ENCODE results near the gene PRRT4.

Gene PRRT4

GRCh38 chr7:128394904-128395496, 33.5 kb upstream of the PRRT4 start:
- no peak for DNase-seq

GRCh38 chr7:128393526-128394330, 32.2 kb upstream of the PRRT4 start:
- no peak for DNase-seq

GRCh38 chr7:128392446-128393327, 31.2 kb upstream of the PRRT4 start:
- DNase-seq = no peak

- DNase-seq = no peak
Measured at GRCh38 chr7:128391805-128392204, 30.3 kb upstream of the PRRT4 start.

- no peak for DNase-seq
Measured at GRCh38 chr7:128390871-128391565, 29.5 kb upstream of the PRRT4 start.

GRCh38 chr7:128389618-128390329, 28.3 kb upstream of the PRRT4 start:
- no peak for DNase-seq

GRCh38 chr7:128389085-128389617, 27.7 kb upstream of the PRRT4 start:
- DNase-seq = no peak

GRCh38 chr7:128388145-128388485, 26.6 kb upstream of the PRRT4 start:
- DNase-seq = no peak

GRCh38 chr7:128387216-128388144, 26.0 kb upstream of the PRRT4 start:
- DNase-seq = peak; percentile 66

- no peak for DNase-seq
Measured at GRCh38 chr7:128385988-128386925, 24.8 kb upstream of the PRRT4 start.

- no peak for DNase-seq
Measured at GRCh38 chr7:128384726-128385125, 23.2 kb upstream of the PRRT4 start.

GRCh38 chr7:128383776-128384175, 22.3 kb upstream of the PRRT4 start:
- no peak for DNase-seq

- DNase-seq = peak; percentile 29
Measured at GRCh38 chr7:128381161-128381821, 19.8 kb upstream of the PRRT4 start.

GRCh38 chr7:128380483-128381106, 19.1 kb upstream of the PRRT4 start:
- DNase-seq = no peak

GRCh38 chr7:128379900-128380479, 18.5 kb upstream of the PRRT4 start:
- DNase-seq = no peak

- DNase-seq = no peak
Measured at GRCh38 chr7:128378637-128379036, 17.1 kb upstream of the PRRT4 start.

- DNase-seq = no peak
Measured at GRCh38 chr7:128376077-128376476, 14.6 kb upstream of the PRRT4 start.

- no peak for DNase-seq
Measured at GRCh38 chr7:128374041-128374440, 12.6 kb upstream of the PRRT4 start.
